B cell (primary cell): Measurements from ENCODE around the gene LIPC.

ENCODE experiments used
- EZH2 ChIP-seq: IDR thresholded peaks from 2 replicates; pipeline ENCODE4 v1.6.1; 2012; ENCODE audit warnings: borderline replicate concordance, low read depth, mild to moderate bottlenecking, moderate library complexity, low read length; ENCODE audit not compliant: insufficient read depth, poor library complexity, severe bottlenecking
- TF ChIP-seq, protein P1 (sequence below): fragments of 200-600 bp; IDR thresholded peaks from one replicate; pipeline ENCODE4 v1.8.0; 2022; ENCODE audit warnings: antibody characterized with exemption, mild to moderate bottlenecking

DNA sequence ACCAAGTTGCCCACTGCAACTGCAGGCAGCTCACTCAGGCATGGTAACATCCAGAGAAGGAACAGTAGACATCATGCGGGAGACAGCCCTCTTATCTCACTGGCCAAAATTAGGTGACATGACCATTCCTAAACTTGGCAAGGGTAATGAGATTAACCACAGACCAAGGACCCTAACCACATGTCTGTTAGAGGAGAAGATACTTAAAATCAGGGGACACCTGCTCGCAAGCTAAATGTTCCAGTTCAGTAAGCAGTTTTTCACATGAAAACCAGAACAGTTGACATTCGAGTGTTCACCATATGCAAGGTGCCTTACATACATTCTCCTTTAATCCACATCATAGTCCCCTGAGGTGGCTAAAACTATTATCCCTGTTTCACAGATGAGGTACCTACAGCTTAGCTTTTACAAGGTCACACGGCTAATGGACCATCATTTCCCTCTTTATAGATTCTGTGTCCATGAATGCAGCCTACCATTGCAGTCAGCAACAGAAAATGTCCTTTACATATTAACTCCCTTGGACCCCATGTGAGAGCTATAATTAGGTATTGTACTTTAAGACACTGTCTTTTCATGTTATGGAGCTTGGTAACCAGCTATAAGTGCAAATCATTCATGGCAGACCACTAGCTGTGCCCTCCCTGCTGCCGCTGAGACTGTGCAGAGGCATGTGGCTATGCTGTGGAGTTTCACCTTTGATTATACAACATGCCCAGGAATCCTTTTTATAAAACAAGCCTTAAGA lies 154.1 kb downstream of the LIPC start:
- TF ChIP-seq, protein P1, sequence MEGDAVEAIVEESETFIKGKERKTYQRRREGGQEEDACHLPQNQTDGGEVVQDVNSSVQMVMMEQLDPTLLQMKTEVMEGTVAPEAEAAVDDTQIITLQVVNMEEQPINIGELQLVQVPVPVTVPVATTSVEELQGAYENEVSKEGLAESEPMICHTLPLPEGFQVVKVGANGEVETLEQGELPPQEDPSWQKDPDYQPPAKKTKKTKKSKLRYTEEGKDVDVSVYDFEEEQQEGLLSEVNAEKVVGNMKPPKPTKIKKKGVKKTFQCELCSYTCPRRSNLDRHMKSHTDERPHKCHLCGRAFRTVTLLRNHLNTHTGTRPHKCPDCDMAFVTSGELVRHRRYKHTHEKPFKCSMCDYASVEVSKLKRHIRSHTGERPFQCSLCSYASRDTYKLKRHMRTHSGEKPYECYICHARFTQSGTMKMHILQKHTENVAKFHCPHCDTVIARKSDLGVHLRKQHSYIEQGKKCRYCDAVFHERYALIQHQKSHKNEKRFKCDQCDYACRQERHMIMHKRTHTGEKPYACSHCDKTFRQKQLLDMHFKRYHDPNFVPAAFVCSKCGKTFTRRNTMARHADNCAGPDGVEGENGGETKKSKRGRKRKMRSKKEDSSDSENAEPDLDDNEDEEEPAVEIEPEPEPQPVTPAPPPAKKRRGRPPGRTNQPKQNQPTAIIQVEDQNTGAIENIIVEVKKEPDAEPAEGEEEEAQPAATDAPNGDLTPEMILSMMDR: no peak
- no peak for TF ChIP-seq EZH2
